Uterus (tissue), 2 donors: Measurements from ENCODE around the gene KIAA0753.

Experiments used
- CTCF ChIP-seq, 4 experiments: fragments of 200-600 bp in 2 of 4; fragments of 450-650 bp in 2 of 4; sonication (generic) in 2 of 4; IDR thresholded peaks; one replicate each; pipeline ENCODE4 v1.5.1; 2016 to 2019; ENCODE audit warnings: antibody characterized with exemption in 4 of 4, mild to moderate bottlenecking in 2 of 4, moderate library complexity in 1 of 4
- POLR2A ChIP-seq, 2 donors: fragments of 450-650 bp; IDR thresholded peaks; one replicate each; pipeline ENCODE4 v1.6.1; 2016; ENCODE audit warnings: antibody characterized with exemption in 2 of 2, mild to moderate bottlenecking in 1 of 2, moderate library complexity in 1 of 2

GRCh38 chr17:6638046-6638908 is 2.2 kb downstream of the KIAA0753 start:
- TF ChIP-seq CTCF (IDR thresholded peaks at IDR 0.05) (no peak), POLR2A (IDR thresholded peaks at IDR 0.05) (no peak)
